Astrocyte (in vitro differentiated cells and primary cell): ENCODE measurements around the gene CRTC1. TPM values are rescaled to one million over a fixed set of nuclear protein-coding genes. Genes with fewer than 3 reads are reported as not detected.

Experiments
- DNase-seq: peaks from one replicate; pipeline ENCODE4 v3.0.0-alpha.2; 2010; ENCODE audit warnings: low read depth
- FAIRE-seq: peaks from 2 replicates; lab custom pipeline; 2011; peaks lifted over from hg19 to GRCh38; lab: Jason Lieb, UNC
- H2AFZ ChIP-seq: 2 replicates; pipeline ENCODE4 v1.6.0; 2012; ENCODE audit warnings: low read depth, low read length, inconsistent platforms
- H3K27ac ChIP-seq: 2 replicates; pipeline ENCODE4 v1.5.1; 2011; ENCODE audit warnings: low read depth, low read length, inconsistent platforms
- H3K27me3 ChIP-seq: 2 replicates; pipeline ENCODE4 v1.6.0; 2011; ENCODE audit warnings: low read length, inconsistent platforms; ENCODE audit not compliant: insufficient read depth
- H3K36me3 ChIP-seq: 2 replicates; pipeline ENCODE4 v1.5.1; 2011; ENCODE audit warnings: low read length, inconsistent platforms; ENCODE audit not compliant: insufficient read depth
- H3K4me1 ChIP-seq: 2 replicates; pipeline ENCODE4 v1.5.1; 2011; ENCODE audit warnings: low read length, inconsistent platforms; ENCODE audit not compliant: insufficient read depth
- H3K4me2 ChIP-seq: 2 replicates; pipeline ENCODE4 v1.6.0; 2012; ENCODE audit warnings: low read length, inconsistent platforms
- H3K4me3 ChIP-seq: 2 replicates; pipeline ENCODE4 v1.5.1; 2011; ENCODE audit warnings: low read depth, mild to moderate bottlenecking, low read length, inconsistent platforms; ENCODE audit not compliant: insufficient read depth
- H3K79me2 ChIP-seq: 2 replicates; pipeline ENCODE4 v1.6.0; 2012; ENCODE audit warnings: mild to moderate bottlenecking, low read length, inconsistent platforms; ENCODE audit not compliant: insufficient read depth
- H3K9ac ChIP-seq: 2 replicates; pipeline ENCODE4 v1.6.0; 2012; ENCODE audit warnings: mild to moderate bottlenecking, low read length, inconsistent platforms
- H3K9me3 ChIP-seq: 2 replicates; pipeline ENCODE4 v1.5.1; 2012; ENCODE audit warnings: low read depth, mild to moderate bottlenecking, low read length, inconsistent platforms; ENCODE audit not compliant: insufficient read depth
- H4K20me1 ChIP-seq: 2 replicates; pipeline ENCODE4 v1.6.0; 2012; ENCODE audit warnings: low read length, inconsistent platforms; ENCODE audit not compliant: insufficient read depth
- H3K27ac Mint-ChIP-seq: one replicate; pipeline ENCODE4 v1.8.0; 2021; ENCODE audit warnings: mild to moderate bottlenecking, mixed read lengths; ENCODE audit not compliant: unreplicated experiment
- H3K27me3 Mint-ChIP-seq: one replicate; pipeline ENCODE4 v1.8.0; 2021; ENCODE audit warnings: low read depth, mixed read lengths; ENCODE audit not compliant: unreplicated experiment
- H3K36me3 Mint-ChIP-seq: one replicate; pipeline ENCODE4 v1.8.0; 2021; ENCODE audit warnings: low read depth, mixed read lengths; ENCODE audit not compliant: unreplicated experiment
- H3K4me1 Mint-ChIP-seq: one replicate; pipeline ENCODE4 v1.8.0; 2021; ENCODE audit warnings: low read depth, mixed read lengths; ENCODE audit not compliant: unreplicated experiment
- H3K4me3 Mint-ChIP-seq: one replicate; pipeline ENCODE4 v1.8.0; 2021; ENCODE audit warnings: mild to moderate bottlenecking, moderate library complexity, mixed read lengths; ENCODE audit not compliant: unreplicated experiment
- H3K9me3 Mint-ChIP-seq: one replicate; pipeline ENCODE4 v1.8.0; 2021; ENCODE audit warnings: mild to moderate bottlenecking, mixed read lengths; ENCODE audit not compliant: unreplicated experiment
- EZH2 ChIP-seq: IDR thresholded peaks from 2 replicates; pipeline ENCODE4 v1.6.1; 2012; ENCODE audit warnings: mild to moderate bottlenecking, low read length, inconsistent platforms; ENCODE audit not compliant: insufficient read depth
- total RNA-seq: library from RNA; stranded (reverse); gene quantifications from 2 replicates; pipeline ENCODE4 v1.2.1, GENCODE V29; 2021
- TF ChIP-seq, protein P1 (sequence below): IDR thresholded peaks from 2 replicates; pipeline ENCODE4 v1.5.1; 2011; ENCODE audit warnings: low read depth, mild to moderate bottlenecking, inconsistent platforms, low read length, moderate library complexity; ENCODE audit not compliant: insufficient read depth

Gene CRTC1
- total RNA-seq, 1 donor from 2014 or later = 8.4 TPM

DNA sequence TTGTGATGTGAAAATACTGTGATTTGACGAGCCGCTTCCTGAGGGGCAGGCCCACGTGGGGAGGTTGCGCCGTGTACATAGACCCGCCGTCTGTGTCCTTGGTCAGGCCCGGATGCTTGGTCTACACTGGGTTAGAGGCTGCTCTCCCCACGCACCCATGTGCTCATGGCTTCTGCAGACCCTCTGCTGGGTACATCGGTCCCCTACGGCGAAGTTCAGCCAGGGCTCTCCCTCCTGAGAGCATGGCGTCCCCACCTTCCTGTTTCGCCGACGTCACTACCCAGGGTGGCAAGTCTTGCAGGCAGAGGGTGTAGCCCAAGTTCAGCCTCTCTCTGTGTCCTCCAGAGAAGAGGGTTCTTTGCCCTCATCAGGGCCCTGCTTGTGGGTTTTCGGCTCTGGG is 96.6 kb downstream of the CRTC1 start:
- no peak for FAIRE-seq
- H3K27me3 ChIP-seq = peaks cover 6% of the 10 kb centered on the region
- H3K27me3 Mint-ChIP-seq = peaks cover 28% of the 10 kb centered on the region

DNA sequence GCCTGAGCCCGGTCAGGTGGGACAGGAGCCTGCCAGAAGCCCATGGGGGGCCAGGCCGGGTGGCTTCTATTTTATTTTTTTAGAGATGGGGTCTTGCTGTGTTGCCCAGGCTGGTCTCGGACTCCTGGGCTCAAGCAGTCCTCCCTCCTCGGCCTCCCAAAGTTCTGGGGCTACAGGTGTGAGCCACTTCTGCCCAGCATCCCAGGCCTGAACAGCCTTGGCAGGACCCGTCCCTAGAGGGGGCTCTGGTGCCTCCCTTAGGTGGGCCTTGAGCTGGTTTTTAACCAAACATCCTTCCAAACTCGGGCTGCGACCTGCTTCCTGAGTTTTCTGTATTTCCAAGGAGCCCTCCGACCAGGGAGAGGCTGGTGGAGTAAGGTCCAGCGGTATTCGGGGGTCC is 97.2 kb downstream of the CRTC1 start:
- no peak for FAIRE-seq
- H3K27me3 Mint-ChIP-seq = peaks cover 32% of the 10 kb centered on the region

More for the DNA sequence above, 96.6 kb downstream of the CRTC1 start:
- H3K4me1 ChIP-seq = peaks cover 14% of the 10 kb centered on the region
- H3K36me3 ChIP-seq = no peaks in the 10 kb centered on the region
- Mint-ChIP-seq H3K36me3 (no peaks in the 10 kb centered on the region), H3K4me3 (no peak overlapping the region), H3K27ac (no peak overlapping the region), H3K9me3 (peaks cover 3% of the 10 kb centered on the region), H3K4me1 (no peaks in the 10 kb centered on the region)
- H3K4me2 ChIP-seq = no peak overlapping the region
- no peak for DNase-seq
- no peaks in the 10 kb centered on the region for H3K79me2 ChIP-seq
- no peaks in the 10 kb centered on the region for H3K9me3 ChIP-seq
- H3K27ac ChIP-seq = no peak overlapping the region
- no peak overlapping the region for H3K4me3 ChIP-seq
- no peak for TF ChIP-seq EZH2
- TF ChIP-seq, protein P1, sequence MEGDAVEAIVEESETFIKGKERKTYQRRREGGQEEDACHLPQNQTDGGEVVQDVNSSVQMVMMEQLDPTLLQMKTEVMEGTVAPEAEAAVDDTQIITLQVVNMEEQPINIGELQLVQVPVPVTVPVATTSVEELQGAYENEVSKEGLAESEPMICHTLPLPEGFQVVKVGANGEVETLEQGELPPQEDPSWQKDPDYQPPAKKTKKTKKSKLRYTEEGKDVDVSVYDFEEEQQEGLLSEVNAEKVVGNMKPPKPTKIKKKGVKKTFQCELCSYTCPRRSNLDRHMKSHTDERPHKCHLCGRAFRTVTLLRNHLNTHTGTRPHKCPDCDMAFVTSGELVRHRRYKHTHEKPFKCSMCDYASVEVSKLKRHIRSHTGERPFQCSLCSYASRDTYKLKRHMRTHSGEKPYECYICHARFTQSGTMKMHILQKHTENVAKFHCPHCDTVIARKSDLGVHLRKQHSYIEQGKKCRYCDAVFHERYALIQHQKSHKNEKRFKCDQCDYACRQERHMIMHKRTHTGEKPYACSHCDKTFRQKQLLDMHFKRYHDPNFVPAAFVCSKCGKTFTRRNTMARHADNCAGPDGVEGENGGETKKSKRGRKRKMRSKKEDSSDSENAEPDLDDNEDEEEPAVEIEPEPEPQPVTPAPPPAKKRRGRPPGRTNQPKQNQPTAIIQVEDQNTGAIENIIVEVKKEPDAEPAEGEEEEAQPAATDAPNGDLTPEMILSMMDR = no peak
- H2AFZ ChIP-seq = no peak overlapping the region
- no peak overlapping the region for H3K9ac ChIP-seq
- H4K20me1 ChIP-seq = peaks cover 24% of the 10 kb centered on the region

DNA sequence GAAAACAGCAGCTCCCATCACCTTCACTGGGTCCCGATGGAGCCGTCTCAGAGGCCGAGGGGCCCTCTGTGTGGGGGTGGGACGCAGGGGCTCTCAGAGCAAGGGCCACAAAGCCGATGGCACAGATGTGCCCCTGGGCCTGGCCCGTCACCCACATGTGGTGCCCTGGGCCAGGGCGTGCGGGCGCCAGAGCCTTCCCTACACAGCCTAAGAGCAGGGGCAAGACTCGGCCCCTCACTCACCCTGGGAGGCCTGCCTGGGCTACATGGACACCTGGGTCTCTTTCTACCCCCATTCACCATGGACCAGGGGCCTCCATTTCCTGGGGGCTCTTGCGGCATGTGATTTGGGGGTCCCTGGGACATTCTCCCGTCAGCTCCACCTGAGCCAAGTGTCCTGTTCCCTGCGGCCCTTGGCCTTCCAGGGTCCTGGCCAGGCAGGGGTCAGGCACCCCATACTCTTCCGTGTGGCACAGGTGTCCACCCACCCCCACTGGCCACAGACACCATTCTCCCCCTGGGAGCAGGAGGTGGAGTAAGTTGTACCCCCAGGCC is 97.6 kb downstream of the CRTC1 start:
- Histone ChIP-seq H3K9me3 (no peaks in the 10 kb centered on the region), H2AFZ (no peak overlapping the region), H3K4me2 (no peak overlapping the region), H3K4me3 (no peak overlapping the region), H3K4me1 (peaks cover 10% of the 10 kb centered on the region), H3K79me2 (no peaks in the 10 kb centered on the region), H4K20me1 (peaks cover 21% of the 10 kb centered on the region), H3K27me3 (peaks cover 13% of the 10 kb centered on the region), H3K27ac (no peak overlapping the region), H3K36me3 (no peaks in the 10 kb centered on the region), H3K9ac (no peak overlapping the region)
- Mint-ChIP-seq H3K9me3 (peaks cover 6% of the 10 kb centered on the region), H3K27me3 (peaks cover 36% of the 10 kb centered on the region), H3K4me3 (no peak overlapping the region), H3K27ac (no peak overlapping the region), H3K4me1 (no peaks in the 10 kb centered on the region), H3K36me3 (no peaks in the 10 kb centered on the region)
- DNase-seq = no peak
- FAIRE-seq = no peak
- TF ChIP-seq, protein P1 = no peak
- TF ChIP-seq EZH2 = no peak

More for the DNA sequence above, 97.2 kb downstream of the CRTC1 start:
- H3K9me3 ChIP-seq = no peaks in the 10 kb centered on the region
- H4K20me1 ChIP-seq = peaks cover 24% of the 10 kb centered on the region
- H3K4me3 Mint-ChIP-seq = no peak overlapping the region
- H3K4me1 ChIP-seq = peaks cover 15% of the 10 kb centered on the region
- H3K4me1 Mint-ChIP-seq = no peaks in the 10 kb centered on the region
- H3K9me3 Mint-ChIP-seq = peaks cover 6% of the 10 kb centered on the region
- H3K9ac ChIP-seq = no peak overlapping the region
- H3K79me2 ChIP-seq = no peaks in the 10 kb centered on the region
- H3K27ac Mint-ChIP-seq = no peak overlapping the region
- H3K36me3 ChIP-seq = no peaks in the 10 kb centered on the region
- H3K27ac ChIP-seq = no peak overlapping the region
- no peak for DNase-seq
- no peaks in the 10 kb centered on the region for H3K36me3 Mint-ChIP-seq
- H3K27me3 ChIP-seq = peaks cover 10% of the 10 kb centered on the region
- H3K4me2 ChIP-seq = no peak overlapping the region
- no peak overlapping the region for H2AFZ ChIP-seq
- TF ChIP-seq EZH2 = no peak
- TF ChIP-seq, protein P1 = no peak
- H3K4me3 ChIP-seq = no peak overlapping the region
